ENCODE results near the gene BACE1-AS.

Gene BACE1-AS

DNA sequence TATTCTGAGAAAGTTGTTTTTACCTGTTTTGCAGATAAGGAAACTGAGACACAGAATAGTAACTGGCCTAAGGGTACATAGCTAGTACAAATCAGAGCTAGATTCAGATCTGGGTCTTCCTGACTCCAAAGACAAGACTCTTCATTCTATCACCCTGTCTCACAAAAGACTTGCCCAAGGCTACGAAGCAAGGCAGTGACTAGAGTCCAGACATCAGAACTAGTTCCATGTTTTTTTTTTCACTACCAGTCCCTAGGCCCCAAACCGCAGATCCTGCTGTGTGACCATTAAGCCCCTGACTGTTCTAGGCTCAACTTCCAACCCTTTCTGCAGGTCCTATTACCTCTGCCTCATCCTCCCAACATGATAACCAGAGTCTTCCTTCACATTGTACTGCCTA is 1.5 kb downstream of the BACE1-AS start:
- DNase-seq (ENCODE audit: low spot score): no peak

DNA sequence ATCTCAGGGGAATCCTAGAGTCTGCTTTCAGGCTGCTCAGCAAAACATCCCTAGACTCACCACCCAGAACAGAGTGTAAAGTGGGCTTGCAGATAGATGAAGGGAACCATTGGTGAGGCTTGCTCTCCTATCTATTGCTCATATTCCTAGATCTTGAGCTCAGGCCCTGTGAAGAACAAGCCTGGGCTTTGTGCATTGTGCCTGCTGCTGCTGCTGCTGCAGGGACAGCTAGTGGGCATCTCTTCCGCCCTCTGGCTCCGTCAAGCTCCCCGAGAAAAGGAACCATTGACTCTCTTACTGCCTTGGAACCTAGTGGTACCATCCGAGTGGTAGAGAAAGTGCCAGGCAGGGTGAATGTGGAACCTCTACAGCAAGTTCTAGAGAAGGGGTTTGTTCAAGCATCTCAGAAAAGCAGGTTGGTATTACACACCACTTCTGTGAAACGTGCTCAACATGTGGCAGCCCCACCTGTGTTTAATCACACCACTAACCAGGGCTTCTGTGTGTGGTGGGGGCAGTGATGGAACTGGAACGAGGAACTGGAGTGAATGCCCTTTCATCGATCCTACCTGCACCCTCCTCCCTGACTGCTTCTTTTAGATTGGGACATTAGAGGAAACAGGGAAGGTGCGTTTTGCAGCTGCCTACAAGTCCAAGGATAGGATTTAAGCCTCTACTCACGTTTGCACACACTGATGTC is 4.4 kb downstream of the BACE1-AS start:
- DNase-seq (ENCODE audit: low spot score): no peak

DNA sequence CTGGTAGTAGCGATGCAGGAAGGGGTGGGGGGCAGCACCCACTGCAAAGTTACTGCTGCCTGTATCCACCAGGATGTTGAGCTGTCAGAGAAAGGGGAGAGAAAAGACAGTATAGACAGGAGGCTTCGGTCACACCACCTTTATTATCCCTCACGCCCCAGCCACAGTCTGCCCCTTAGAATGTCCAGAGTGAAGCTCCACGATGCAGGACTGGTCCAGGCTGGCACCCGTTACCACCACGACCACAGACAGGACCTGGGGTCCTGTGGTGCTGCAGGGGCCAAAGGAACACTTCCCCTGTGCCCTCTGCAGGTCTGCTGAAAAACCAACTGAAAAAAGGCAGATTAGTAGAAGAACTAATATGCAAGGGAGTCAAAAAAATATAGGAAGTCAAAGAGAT is 5.7 kb downstream of the BACE1-AS start:
- no peak for DNase-seq (ENCODE audit: low spot score)

DNA sequence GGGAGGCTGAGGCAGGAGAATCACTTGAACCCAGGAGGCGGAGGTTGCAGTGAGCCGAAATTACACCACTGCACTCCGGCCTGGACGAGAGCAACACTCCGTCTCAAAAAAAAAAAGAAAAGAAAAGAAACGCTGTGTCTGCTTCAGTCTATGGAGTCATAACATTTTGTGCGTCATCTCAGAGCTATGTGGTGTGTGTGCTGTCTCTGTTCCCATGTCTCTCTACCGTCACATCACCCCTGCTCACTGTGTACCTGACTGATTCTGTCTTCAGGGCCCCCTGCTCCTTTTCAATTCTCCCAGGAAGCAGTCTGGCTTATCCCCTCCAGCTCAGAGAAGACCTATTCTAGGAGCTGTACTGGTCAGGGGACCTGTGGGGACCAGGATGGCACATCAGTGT is 7.0 kb downstream of the BACE1-AS start:
- DNase-seq (ENCODE audit: low spot score): no peak

DNA sequence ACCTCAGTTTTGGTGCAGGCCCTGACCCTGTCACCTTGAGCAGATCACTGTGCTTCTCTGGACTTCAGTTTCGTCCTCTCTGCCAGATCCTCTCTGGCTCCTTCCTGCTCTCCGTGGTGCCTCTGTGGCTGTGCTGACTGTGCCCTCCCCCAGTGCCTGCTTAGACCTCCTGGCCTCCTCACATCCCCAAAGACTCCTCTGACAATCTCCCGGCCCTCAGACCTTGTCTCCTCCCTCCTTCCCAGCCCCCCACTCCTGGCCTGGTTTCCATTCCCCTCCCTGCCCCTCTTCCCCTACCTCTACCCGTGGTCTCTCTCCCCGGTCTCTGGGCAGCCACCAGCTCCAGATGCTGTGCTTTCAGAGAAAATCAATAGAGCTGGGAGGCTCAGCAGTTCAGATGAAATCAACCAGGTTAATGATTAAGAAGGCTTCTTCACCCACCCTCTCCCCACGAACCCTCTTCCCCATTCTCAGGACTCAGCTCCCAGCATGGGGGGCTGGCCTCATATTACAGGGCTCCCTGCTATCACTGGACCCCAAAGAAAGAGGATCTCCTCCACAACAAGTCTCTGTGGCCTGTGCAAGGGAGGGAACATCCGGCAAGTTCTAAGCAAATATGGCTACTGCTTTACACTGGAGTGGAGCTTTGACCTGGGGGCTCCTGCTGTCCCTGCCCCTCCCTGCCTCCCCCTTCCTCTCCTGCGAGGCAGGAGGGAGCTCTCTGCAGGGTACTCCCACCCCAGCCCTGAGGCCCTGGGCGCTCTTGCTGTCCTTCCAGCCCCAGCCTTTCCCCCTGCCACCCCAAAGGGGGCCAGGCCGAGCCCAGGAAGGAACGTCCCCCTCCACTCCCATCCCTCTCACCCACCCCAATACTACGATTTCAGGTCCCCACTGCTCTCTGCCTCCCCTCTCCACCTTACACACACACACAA is 8.5 kb downstream of the BACE1-AS start:
- no peak for DNase-seq (ENCODE audit: low spot score)

DNA sequence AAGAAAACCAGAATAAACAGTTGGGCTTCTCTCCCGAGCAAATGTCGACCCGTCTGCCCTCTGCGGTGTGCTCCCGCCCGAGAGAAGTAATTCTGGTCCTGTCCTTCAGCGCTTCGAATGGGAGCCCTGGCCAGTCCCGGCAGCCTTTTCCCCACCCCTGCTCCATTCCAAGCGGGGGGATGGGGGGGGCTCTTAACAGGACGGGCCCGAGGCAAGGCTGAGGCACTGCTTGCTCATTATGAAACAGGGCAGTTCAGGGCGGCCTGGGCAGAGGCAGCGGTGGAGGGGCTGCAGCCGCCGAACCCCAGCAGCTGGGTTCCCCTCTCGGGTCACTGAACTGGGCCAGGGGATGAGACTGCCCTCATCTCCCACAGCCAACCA is 9.1 kb downstream of the BACE1-AS start:
- DNase-seq (ENCODE audit: low spot score): peak; percentile 55

DNA sequence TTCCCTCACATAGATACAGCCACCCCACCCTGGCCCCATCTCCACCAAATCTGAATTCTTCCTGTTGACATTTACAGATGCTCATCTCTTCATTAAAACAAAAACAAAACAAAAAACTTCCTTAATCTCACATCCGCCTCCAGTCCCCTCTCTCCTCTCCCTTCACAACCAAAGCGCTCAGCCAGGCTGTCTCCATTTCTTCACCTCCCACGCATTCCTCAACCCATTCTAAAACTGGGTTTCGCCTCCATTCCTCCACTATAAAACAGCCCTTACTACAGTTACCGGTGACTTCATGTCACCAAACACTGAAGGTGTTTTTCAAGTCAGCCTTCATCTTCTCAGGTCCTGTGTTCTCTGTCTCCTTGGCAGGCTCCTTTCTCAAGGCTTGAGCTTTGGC is 9.6 kb downstream of the BACE1-AS start:
- no peak for DNase-seq (ENCODE audit: low spot score)

DNA sequence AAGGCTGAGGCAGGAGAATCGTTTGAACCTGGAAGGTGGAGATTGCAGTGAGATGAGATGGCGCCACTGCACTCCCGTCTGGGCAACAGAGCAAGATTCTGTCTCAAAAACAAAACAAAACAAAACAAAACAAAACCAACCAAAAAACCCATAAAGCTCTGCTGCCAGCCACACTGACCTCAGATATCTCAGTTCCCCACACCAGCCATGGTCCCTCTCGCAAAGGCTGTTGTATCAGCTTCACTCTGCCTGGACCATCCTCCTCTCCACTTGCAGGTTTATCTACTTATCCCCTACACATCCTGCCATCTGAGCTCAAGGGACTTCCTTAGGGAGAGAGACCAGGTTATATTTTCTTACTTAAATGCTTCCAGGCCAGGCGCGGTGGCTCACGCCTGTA is 11.1 kb downstream of the BACE1-AS start:
- DNase-seq (ENCODE audit: low spot score): no peak

DNA sequence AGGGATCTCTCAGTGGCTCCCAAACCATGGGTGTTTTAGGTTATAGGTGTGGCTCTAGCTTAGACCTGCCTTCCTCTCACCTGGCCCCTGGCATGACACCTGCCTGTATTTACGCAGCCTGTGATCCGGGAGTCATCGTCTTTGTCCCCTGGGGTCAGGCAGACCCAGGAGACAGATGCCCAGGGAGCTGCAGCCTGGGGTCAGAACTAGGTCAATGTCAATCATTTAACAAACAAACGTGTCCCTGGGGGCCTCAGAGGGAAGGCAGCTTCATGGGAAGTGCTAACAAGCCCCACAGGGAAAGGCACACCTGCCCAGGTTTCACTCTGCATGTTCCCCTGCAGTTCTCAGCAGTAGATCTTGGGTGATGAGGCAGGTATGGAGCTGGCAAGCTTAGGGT is 12.0 kb downstream of the BACE1-AS start:
- DNase-seq (ENCODE audit: low spot score): no peak

DNA sequence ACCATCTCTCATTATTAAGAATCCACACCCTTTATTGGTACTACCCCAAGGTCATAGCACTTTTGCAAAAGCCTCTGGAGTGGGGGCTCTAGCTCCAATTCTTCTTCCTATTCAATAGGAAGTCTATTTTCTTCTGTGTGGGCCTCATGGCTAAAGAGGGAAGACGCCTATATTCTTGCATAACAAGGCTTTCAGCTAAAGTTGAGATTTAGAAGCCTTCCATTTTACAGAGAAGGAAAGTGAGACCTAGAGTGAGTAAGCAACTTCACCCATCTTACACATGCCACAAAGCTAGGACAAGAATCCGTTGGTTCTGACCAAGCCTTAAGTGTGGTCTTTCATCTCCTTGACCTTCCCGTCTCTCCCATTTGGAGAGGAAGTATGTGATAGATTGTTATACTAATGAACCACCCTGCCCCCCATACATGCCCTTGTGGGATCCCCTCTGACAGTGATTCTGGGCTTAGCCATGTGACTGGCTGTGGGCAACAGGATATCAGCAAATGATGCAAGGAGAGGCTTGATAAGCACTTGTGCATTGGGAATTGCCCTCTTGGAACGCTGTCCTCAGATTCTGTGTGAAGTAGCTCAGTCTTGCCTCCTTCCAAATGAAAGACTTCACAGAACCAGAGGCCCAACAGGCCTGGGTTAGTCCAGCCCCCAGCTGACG is 12.6 kb downstream of the BACE1-AS start:
- DNase-seq (ENCODE audit: low spot score): no peak

DNA sequence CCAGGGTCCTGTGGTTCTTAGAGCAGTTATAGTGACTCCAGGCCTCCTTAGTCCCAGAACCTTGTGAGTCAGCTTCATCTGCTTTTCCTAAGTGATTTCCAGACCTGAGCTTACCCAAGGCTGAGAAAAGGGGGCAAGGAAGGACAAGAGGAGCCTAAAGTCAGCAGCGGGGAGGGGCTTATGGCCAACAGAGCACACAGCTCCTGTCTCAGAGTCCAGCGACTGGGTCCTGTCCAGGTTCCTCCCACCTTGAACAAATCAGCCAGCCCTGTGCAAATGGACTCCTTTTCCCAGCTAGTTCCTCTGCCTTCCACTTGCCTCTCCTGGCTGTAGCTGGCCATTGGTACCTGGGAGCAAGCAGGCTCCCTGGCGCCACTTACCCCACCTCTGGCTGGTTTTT is 14.0 kb downstream of the BACE1-AS start:
- DNase-seq (ENCODE audit: low spot score): no peak

DNA sequence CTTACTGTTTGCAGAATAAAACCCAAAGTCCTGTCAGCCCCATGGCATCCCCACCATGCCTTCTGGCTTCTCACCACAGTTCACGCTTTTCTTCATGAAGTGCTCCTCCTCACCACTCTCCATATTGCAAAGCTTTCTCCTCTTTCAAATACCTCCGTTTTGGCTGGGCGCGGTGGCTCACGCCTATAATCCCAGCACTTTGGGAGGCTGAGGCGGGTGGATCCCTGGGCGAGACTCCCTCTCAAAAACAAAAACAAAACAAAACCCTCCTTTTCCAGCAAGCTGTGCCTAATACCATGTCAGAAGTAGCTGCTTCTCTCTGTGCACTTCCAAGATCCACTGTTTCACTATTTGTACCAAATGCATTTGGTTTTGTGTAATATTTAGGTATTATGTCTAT is 18.2 kb downstream of the BACE1-AS start:
- DNase-seq (ENCODE audit: low spot score): no peak

DNA sequence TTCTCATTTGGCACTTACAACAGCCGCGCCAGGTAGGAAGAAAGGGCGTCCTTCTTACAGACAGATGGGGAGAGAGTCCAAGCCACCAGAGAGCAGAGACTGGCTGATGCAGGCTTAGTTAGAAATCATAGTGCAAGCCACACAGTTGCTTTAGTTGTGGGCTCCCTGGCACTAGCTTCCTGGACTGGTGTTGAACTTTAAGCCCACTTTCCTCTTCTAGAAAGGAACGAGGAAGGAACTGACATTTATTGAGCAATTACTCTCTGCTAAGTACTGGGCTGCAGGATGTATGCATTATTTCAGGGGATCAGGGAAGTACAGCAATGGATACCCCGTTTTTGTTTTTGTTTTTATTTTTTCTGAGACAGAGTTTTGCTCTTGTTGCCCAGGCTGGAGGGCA is 21.9 kb downstream of the BACE1-AS start:
- DNase-seq (ENCODE audit: low spot score): no peak

DNA sequence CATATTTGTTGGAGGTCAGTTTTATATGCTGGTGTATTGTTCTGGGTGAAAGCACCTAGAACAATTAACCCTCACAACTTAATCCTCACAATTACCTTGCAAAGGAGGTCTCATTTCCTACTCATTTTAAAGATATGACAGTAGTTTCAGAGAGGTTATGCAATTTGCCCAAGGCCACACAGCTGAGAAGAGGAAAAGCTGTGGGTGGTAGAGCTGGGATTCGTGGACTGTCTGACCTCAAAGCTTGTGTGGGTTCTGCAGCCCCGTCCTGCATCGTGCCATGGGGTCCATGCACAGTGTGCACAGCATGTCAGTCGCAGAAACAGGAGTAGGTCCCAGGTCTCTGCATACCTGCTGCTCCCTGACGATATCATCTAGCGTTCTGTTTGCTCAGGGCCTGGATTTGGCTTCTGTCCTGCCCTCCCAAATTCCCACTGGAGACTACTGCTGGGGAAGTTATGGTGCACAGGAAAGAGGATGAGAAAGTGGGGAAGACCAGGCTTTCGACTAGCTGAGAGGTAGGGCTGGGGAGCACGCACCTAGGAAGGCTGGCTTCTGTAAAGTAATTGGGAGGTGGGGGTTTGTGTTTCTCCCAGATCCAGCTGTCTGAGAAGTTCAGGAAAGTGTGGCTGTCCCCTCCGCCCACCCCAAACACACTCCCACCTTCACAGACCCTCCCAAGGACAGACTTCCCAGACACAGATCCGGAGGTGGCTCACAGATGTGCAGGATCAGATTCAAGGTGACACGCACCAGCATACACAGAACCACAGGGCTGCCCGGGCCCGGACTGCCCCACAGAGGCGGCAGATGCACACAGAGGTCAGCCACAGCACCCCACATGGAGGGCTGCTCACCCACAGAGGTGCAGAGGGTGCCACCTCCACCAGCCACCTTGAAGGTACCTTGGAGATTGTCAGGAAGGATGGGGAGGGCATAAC is 23.0 kb downstream of the BACE1-AS start:
- no peak for DNase-seq (ENCODE audit: low spot score)

DNA sequence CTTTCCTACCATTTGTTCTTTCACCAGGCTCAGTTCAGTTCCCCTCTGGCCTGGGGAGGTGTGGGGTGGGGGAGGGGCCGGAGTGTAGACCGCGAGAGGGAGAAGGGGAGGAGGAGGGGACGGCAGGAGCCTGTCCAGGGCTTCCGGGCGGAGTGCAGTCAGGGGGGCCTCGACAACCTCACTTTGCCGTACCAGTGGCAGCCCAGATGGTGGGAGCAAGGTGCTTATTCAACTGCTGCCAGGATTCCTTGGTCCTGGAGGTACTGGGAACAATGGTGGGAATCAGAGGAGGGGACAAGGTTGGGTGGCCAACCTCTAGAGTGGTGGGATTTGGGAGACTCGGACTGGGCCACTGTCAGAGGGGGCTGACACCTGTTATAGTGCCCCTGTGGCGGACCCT is 23.7 kb downstream of the BACE1-AS start:
- DNase-seq (ENCODE audit: low spot score): peak; percentile 19

DNA sequence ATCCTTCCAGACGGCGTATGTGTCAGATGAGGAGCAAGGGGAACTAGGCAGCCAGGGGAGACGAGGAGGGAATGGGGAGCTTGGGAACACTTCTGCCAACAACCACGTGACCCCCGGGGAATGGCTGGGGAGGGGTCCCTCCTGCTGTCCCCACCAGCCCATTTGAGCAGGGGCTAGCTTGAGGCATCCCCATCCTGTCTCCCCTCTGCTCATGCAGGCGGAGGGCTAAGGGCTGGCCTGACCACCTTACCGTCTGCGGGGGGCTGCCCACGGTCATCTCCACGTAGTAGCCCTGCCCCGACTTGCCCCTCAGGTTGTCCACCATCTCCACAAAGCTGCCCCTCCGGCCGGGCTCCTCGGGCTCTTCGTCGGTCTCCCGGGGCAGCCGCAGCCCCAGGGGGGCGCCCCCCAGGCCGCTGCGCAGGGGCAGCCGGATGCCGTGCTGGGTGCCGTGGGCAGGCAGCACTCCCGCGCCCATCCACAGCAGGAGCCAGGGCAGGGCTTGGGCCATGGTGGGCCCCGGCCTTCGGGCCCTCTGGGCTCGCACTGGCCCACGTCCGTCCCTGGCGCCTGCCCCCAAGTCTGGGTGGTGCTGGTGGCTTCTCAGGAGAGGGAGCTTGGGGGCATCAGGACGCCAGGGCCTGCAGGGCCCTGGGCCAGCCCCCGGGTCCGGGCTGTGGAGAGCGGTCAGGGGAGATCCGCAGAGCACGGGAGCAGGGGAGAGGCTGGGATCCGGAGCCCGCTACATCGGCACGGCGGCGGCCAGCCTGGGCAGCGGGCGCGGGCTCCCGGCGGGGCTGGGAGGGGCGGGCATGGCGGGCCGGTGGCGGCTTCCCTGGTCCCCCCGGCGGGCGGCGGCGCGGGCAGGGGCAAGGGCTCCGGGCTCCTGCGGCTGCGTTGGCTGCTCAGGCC is 24.4 kb downstream of the BACE1-AS start:
- DNase-seq (ENCODE audit: low spot score): peak; percentile 51

DNA sequence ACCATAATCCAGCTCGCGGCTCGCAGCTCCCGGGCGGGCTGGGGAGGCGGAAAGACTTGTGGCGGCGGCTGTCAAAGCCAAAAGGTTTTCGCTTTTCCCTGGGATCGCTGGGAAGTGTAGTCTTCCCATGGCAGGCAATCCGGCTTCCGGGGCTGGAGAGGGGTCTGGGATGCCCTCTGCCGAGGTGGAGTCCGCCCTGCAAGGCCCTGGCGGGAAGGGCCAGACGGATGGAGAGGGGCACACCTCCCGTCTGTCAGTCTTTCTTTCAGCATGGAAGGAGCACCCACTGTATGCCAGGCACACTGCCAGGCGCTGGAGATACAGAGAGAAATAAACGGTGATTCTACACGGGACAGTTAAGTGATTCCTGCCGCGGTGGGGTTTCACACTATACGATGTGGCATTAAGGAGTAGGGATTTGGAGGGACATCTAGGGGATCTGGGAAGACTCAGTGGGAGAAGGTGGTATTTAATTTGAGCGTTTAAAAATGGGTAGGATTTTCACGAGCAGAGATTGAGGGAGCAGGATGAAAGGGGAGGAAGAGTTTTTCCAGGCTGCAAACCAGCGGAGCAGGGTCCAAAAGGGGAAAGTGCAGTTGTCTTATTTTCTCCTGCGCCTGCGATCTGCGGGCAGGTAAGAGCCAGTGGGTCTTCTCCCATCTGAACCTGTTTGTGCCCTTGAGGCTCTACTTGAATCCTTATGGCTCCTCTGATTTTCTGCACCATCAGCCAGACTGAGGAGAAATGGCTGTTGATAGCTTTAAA is 25.2 kb downstream of the BACE1-AS start, which contains the start of gene BACE1:
Gene BACE1 (minus strand): TSS at position 60 of the 765 bp plus-strand sequence. CDS start 461 bp downstream, outside the sequence.
- peak; percentile 90 for DNase-seq (ENCODE audit: low spot score)

DNA sequence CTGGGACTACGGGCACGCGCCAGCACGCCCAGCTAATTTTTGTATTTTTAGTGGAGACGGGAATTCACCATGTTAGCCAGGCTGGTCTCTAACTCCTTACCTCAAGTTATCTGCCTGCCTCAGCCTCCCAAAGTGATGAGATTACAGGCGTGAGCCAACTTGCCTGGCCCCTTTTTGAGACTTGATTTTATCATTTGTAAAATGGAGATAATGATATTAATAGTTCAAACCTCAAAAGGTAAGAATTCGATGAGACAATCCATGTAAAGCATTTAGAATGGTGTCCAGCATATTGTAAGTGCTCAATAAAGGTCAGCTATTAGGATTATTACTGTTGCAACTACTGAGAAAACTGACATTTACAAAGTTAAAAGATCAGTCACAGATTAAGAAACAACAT is 27.6 kb downstream of the BACE1-AS start:
- DNase-seq (ENCODE audit: low spot score): no peak

DNA sequence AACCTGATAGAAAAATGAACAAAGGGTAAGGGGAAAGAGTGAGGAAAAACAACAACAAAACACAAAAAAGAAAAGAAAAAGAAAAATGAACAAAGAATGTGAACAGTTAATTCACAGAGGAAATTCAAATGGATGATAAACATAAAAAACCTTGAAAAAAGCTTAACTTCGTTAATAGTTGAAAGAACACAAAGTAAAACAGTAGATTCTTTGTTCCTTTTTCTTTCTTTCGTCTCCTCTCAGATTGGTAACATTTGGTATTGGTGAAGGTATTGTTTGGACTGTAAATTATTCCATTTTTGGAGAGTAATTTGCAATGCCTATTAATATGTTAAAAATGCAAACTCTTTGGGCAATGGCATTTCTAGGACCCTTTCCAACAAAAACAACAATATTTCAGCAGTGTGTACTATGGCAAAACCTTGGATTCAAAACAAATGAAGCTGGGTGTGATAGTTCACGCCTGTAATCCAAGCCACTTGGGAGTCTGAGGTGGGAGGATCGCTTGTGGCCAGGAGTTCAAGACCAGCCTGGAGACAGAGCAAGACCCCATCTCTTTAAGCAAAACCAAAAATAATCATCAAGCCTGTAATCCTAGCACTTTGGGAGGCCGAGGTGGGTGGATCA is 28.2 kb downstream of the BACE1-AS start:
- DNase-seq (ENCODE audit: low spot score): peak; percentile 27
